ENCODE results near the gene TMEM164.

TMEM164 gene

DNA sequence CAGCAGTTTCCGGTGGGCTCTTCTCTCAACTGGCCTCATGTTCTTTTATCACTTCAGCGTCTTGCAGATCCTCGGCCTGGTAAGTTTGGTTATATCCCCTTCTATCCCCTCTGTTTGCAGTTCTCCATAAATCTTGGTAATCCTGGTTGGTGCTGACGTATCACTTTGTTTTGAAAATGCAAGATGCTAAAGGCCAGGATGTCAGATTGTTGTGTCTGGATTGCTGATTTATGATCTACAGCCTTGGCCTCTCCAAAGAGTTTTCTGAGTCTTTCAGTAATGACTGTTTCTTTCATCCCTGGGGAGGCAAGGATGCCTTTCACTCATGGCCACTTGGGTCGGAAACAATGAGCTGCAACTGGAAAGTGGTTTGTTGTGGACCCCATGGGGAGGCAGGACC lies 168.5 kb downstream of the TMEM164 start:
- TF ChIP-seq, protein P1, sequence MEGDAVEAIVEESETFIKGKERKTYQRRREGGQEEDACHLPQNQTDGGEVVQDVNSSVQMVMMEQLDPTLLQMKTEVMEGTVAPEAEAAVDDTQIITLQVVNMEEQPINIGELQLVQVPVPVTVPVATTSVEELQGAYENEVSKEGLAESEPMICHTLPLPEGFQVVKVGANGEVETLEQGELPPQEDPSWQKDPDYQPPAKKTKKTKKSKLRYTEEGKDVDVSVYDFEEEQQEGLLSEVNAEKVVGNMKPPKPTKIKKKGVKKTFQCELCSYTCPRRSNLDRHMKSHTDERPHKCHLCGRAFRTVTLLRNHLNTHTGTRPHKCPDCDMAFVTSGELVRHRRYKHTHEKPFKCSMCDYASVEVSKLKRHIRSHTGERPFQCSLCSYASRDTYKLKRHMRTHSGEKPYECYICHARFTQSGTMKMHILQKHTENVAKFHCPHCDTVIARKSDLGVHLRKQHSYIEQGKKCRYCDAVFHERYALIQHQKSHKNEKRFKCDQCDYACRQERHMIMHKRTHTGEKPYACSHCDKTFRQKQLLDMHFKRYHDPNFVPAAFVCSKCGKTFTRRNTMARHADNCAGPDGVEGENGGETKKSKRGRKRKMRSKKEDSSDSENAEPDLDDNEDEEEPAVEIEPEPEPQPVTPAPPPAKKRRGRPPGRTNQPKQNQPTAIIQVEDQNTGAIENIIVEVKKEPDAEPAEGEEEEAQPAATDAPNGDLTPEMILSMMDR (IDR thresholded peaks at IDR 0.05; ENCODE audit: insufficient read depth, missing control alignments), result no peak
- DNase-seq (ENCODE audit: insufficient read length, low spot score), result no peak
- FAIRE-seq, result no peak

DNA sequence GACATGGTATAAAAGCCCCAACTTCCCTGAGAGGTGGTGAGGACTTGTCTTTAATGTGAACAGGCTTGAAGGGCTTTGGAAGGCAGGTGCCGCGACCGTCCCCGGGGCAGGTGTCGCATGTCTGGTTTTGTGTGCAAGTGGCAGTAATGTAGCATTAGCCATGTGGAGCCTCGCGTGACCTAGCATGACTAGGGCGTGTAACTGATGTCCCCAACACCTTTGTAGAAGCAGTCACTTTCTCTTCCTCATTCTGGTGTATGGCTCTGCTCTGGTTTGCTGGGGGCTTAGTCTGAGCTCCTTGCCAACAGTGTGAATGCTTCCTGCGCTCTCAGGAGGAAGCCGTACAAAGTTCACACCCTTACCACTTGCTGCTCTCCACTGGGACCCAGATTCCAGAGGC lies 169.3 kb downstream of the TMEM164 start:
- TF ChIP-seq, protein P1 (IDR thresholded peaks at IDR 0.05; ENCODE audit: insufficient read depth, missing control alignments), result no peak
- no peak for DNase-seq (ENCODE audit: insufficient read length, low spot score)
- no peak for FAIRE-seq

DNA sequence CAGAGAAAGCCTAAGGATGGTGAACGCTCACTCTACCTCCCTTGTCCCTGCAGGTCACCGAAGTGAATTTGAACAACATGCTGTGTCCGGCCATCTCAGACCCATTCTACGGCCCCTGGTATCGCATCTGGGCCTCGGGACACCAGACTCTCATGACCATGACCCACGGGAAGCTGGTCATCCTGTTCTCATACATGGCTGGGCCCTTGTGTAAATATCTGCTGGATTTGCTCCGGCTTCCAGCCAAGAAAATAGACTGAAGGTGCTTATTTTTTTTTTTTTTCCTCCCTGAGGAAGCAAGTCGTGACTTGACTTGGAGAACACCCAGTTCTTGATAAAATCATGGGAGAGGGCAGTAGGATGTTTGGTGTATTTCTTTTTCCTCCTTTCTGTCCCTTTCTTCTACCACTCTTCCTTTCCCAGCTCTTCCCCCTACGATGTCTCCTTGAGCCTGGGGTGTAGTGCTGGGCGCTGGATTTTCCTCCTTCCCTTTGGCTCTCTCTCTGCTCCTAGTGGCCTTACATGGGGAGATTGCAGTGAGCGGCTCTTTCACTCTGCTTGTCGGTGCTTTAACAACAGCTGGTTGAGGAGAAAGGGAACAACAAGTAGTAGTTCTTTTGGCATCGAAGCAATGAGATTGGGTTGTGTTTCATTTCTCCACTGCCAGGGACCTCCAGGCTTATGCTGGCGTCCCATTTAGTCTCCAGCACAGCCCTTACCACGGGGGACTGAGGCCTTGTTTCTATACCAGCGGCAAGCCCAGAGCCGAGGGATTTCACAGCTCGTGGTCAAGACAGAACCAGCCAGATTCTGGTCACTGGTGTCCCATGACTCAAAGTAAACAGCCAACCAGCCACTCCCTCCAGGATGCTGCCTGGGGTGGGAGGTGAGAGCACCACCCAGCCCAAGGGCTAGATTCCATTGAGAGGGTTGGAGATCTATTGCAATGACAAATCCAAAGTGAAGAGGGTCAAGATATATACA lies 170.6 kb downstream of the TMEM164 start:
- TF ChIP-seq, protein P1 (IDR thresholded peaks at IDR 0.05; ENCODE audit: insufficient read depth, missing control alignments), result no peak
- FAIRE-seq, result no peak
- no peak for DNase-seq (ENCODE audit: insufficient read length, low spot score)

DNA sequence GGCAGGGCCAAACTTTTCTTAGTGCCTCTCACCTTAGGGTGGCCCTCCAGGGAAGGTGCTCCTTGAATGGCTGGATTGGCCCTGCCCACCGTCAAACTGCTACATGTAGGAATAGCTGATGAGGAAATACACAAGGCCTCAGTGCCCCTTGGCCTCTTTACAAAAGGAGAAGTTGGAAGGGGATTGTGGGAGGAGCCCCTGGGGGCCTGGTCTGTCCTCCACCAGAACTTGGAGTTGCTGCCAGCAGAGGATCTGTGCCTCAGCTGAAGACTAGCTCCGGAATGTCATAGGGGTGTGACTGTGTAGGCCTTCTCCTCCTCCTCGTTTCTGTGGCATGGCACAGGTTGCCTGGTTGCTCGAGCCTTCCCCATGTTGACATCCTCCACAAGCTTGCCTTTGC lies 172.2 kb downstream of the TMEM164 start:
- TF ChIP-seq, protein P1 (IDR thresholded peaks at IDR 0.05; ENCODE audit: insufficient read depth, missing control alignments), result no peak
- FAIRE-seq (no peak), DNase-seq (ENCODE audit: insufficient read length, low spot score) (no peak)

DNA sequence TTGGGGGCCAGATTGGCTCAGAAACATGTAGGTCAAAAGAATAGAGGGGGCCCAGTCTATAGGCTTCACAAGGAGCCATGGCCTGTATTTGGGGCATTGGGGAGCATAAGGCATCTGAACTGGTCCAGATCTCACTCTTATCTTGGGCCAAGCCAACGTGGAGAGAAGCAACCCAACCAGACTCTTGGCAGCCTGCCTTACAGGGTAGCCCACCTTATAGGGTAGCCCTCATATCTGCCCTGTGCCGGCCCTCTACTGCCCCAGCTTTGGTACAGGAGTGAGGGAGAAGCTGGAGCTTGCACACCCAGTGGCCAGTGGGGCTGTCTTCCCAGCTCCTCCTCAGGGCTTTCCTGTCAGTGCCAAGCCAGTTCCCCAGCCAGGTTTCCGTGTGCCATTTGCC lies 172.8 kb downstream of the TMEM164 start:
- no peak for FAIRE-seq
- no peak for DNase-seq (ENCODE audit: insufficient read length, low spot score)
- TF ChIP-seq, protein P1 (IDR thresholded peaks at IDR 0.05; ENCODE audit: insufficient read depth, missing control alignments), result no peak

DNA sequence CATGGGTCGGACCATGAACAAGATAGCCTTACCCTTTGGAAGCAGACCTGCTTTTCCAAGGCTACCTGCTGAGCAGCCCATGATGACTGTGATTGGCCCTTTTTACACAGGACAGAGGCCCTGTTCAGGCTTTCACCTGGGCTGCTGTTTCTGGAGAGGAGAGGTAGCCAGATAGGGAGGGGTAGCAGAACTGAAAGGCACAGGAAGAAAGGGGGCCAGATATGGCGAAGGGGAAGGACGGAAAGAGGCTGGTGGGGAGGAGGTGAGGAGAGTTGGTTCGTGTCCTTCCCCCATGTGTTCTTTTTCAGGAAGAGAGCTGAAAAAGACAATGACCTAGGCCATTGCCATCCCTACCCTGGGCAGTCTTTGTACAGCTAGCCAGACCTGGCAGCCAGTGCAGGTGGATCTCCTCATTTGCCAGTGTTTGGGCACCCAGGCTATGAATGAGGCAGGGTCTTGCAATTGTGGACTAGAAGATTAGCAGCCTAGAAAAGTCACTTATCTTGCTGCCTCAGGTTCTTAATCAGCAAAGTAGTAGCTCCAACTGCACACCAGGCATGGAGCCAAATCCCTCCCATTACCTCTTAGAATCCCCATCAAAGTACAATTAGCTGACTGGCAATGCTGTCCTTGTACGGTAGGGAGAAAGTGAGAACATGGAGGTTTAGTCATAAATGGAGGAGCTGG lies 175.4 kb downstream of the TMEM164 start:
- no peak for FAIRE-seq
- TF ChIP-seq, protein P1 (IDR thresholded peaks at IDR 0.05; ENCODE audit: insufficient read depth, missing control alignments), result no peak
- DNase-seq (ENCODE audit: insufficient read length, low spot score), result no peak
